Activated CD8-positive, alpha-beta memory T cell treated with anti-CD3 and anti-CD28 coated beads for 1 hour (primary cell): ENCODE data around the gene GBA2.

Experiments
- DNase-seq, 2 donors: peaks; one replicate each; pipeline ENCODE4 v3.0.0-alpha.2; 2020; ENCODE audit warnings: low read depth in 1 of 2; ENCODE audit errors: extremely low read depth in 1 of 2

The GBA2 gene

GRCh38 chr9:35718721-35719511, 30.1 kb downstream of the GBA2 start:
- no peak for DNase-seq

- DNase-seq, result no peak
These were observed 31.7 kb downstream of the GBA2 start for GRCh38 chr9:35717132-35717870.

- no peak for DNase-seq
These were observed 32.8 kb downstream of the GBA2 start for GRCh38 chr9:35716230-35716629.

GRCh38 chr9:35714579-35715252, 34.3 kb downstream of the GBA2 start:
- no peak for DNase-seq

GRCh38 chr9:35714123-35714522, 34.9 kb downstream of the GBA2 start:
- DNase-seq, result no peak

- DNase-seq, result no peak
These were observed 35.5 kb downstream of the GBA2 start for GRCh38 chr9:35713578-35713977.

GRCh38 chr9:35712762-35713400, 36.1 kb downstream of the GBA2 start:
- DNase-seq, result no peak

- DNase-seq, result no peak
These were observed 37.3 kb downstream of the GBA2 start for GRCh38 chr9:35711501-35712428.

- no peak for DNase-seq
These were observed 38.1 kb downstream of the GBA2 start for GRCh38 chr9:35710818-35711500.

- DNase-seq, result no peak
These were observed 40.9 kb downstream of the GBA2 start for GRCh38 chr9:35708146-35708545.

GRCh38 chr9:35706951-35707350, 42.1 kb downstream of the GBA2 start:
- no peak for DNase-seq

GRCh38 chr9:35705836-35706430, 43.1 kb downstream of the GBA2 start:
- DNase-seq, result no peak

- DNase-seq, result no peak
These were observed 43.7 kb downstream of the GBA2 start for GRCh38 chr9:35705372-35705771.

- no peak for DNase-seq
These were observed 44.9 kb downstream of the GBA2 start for GRCh38 chr9:35703906-35704672.

GRCh38 chr9:35702696-35703095, 46.3 kb downstream of the GBA2 start:
- no peak for DNase-seq

- DNase-seq, result no peak
These were observed 48.1 kb downstream of the GBA2 start for GRCh38 chr9:35700942-35701341.

GRCh38 chr9:35700031-35700430, 49.0 kb downstream of the GBA2 start:
- DNase-seq, result no peak

GRCh38 chr9:35698231-35698630, 50.8 kb downstream of the GBA2 start:
- DNase-seq, result no peak
